GM21723 (cell line): Measurements from ENCODE around the gene SEC14L5.
A peak's percentile ranks its signal among the peaks of the same experiment; 100 is the strongest.
"Not testable (repeated sequence)": the region's sequence is repeated elsewhere in the genome, so short reads cannot be mapped to it uniquely, and the experiment has no call there.

ENCODE experiments used
- ATAC-seq: cut with Tn5 transposase; IDR thresholded peaks from one replicate; pipeline ENCODE4 v1.9.1; 2021; ENCODE audit warnings: mild to moderate bottlenecking, moderate library complexity; ENCODE audit not compliant: unreplicated experiment

SEC14L5 gene

GRCh38 chr16:4928227-4928626 is 29.9 kb upstream of the SEC14L5 start:
- no peak for ATAC-seq

GRCh38 chr16:4929619-4930018 is 28.5 kb upstream of the SEC14L5 start:
- not testable (repeated sequence) for ATAC-seq

GRCh38 chr16:4931381-4931780 is 26.7 kb upstream of the SEC14L5 start:
- no peak for ATAC-seq

GRCh38 chr16:4933433-4933832 is 24.7 kb upstream of the SEC14L5 start:
- no peak for ATAC-seq

- no peak for ATAC-seq
These were observed 24.2 kb upstream of the SEC14L5 start for GRCh38 chr16:4933871-4934395.

GRCh38 chr16:4934591-4934990 is 23.5 kb upstream of the SEC14L5 start:
- ATAC-seq, result no peak

GRCh38 chr16:4935241-4935855 is 22.8 kb upstream of the SEC14L5 start:
- ATAC-seq, result no peak

- ATAC-seq, result no peak
These were observed 21.7 kb upstream of the SEC14L5 start for GRCh38 chr16:4936181-4936990.

- peak; percentile 62 for ATAC-seq
These were observed 20.9 kb upstream of the SEC14L5 start, which contains the start of gene PPL for GRCh38 chr16:4936991-4937781. TSS of gene PPL (minus strand) at chr16:4937148. CDS start at chr16:4937045, 103 bp downstream.

- ATAC-seq, result no peak
These were observed 20.1 kb upstream of the SEC14L5 start for GRCh38 chr16:4937782-4938682.

- ATAC-seq, result no peak
These were observed 19.5 kb upstream of the SEC14L5 start for GRCh38 chr16:4938683-4939030.

- ATAC-seq, result no peak
These were observed 17.4 kb upstream of the SEC14L5 start for GRCh38 chr16:4940719-4941118.

GRCh38 chr16:4942481-4942880 is 15.6 kb upstream of the SEC14L5 start:
- ATAC-seq, result no peak

- ATAC-seq, result no peak
These were observed 13.5 kb upstream of the SEC14L5 start for GRCh38 chr16:4944333-4945281.

GRCh38 chr16:4945560-4946502 is 12.3 kb upstream of the SEC14L5 start:
- ATAC-seq, result no peak

- no peak for ATAC-seq
These were observed 11.2 kb upstream of the SEC14L5 start for GRCh38 chr16:4946917-4947316.

- no peak for ATAC-seq
These were observed 10.2 kb upstream of the SEC14L5 start for GRCh38 chr16:4947722-4948503.
